Measurements from ENCODE around the gene SESTD1. TPM values are rescaled to one million over a fixed set of nuclear protein-coding genes. Genes with fewer than 3 reads are reported as not detected.

The SESTD1 gene
- total RNA-seq, 1 donor from 2014 or later = 19.4 TPM

GRCh38 chr2:179140571-179140970 lies 124.1 kb downstream of the SESTD1 start:
- no peaks in the 10 kb centered on the region for H3K27me3 ChIP-seq (ENCODE audit: insufficient read depth, low read length)
- no peaks in the 10 kb centered on the region for H4K20me1 ChIP-seq (ENCODE audit: insufficient read depth, low read length)
- H3K79me2 ChIP-seq (ENCODE audit: insufficient read depth, low read length) = no peaks in the 10 kb centered on the region
- Mint-ChIP-seq H3K4me3 (ENCODE audit: unreplicated experiment) (no peak overlapping the region), H3K27ac (ENCODE audit: unreplicated experiment) (no peak overlapping the region), H3K36me3 (ENCODE audit: low read depth, unreplicated experiment) (no peaks in the 10 kb centered on the region), H3K4me1 (ENCODE audit: low read depth, unreplicated experiment) (no peaks in the 10 kb centered on the region), H3K9me3 (ENCODE audit: unreplicated experiment) (no peaks in the 10 kb centered on the region), H3K27me3 (ENCODE audit: low read depth, unreplicated experiment) (no peaks in the 10 kb centered on the region)
- H3K36me3 ChIP-seq (ENCODE audit: insufficient read depth, low read length) = peaks cover 7% of the 10 kb centered on the region
- H3K4me1 ChIP-seq (ENCODE audit: insufficient read depth, low read length) = no peaks in the 10 kb centered on the region
- TF ChIP-seq CTCF (IDR thresholded peaks at IDR 0.05; ENCODE audit: insufficient read depth, low read depth, low read length) (no peak), EZH2 (IDR thresholded peaks at IDR 0.05; ENCODE audit: insufficient read depth, low read length) (no peak)
- H2AFZ ChIP-seq (ENCODE audit: low read depth, low read length) = no peak overlapping the region
- FAIRE-seq = no peak
- H3K9me3 ChIP-seq (ENCODE audit: insufficient read depth, low read depth, low read length) = no peaks in the 10 kb centered on the region
- H3K4me2 ChIP-seq (ENCODE audit: low read length) = no peak overlapping the region
- no peak overlapping the region for H3K9ac ChIP-seq (ENCODE audit: low read length)
- no peak overlapping the region for H3K4me3 ChIP-seq (ENCODE audit: insufficient read depth, low read depth, low read length)
- no peak overlapping the region for H3K27ac ChIP-seq (ENCODE audit: low read depth, low read length)
- DNase-seq (ENCODE audit: low read depth) = no peak

GRCh38 chr2:179139506-179139905 lies 125.1 kb downstream of the SESTD1 start:
- no peak overlapping the region for H3K27ac Mint-ChIP-seq (ENCODE audit: unreplicated experiment)
- TF ChIP-seq EZH2 (IDR thresholded peaks at IDR 0.05; ENCODE audit: insufficient read depth, low read length) (no peak), CTCF (IDR thresholded peaks at IDR 0.05; ENCODE audit: insufficient read depth, low read depth, low read length) (no peak)
- Histone ChIP-seq H3K79me2 (ENCODE audit: insufficient read depth, low read length) (no peaks in the 10 kb centered on the region), H3K27me3 (ENCODE audit: insufficient read depth, low read length) (no peaks in the 10 kb centered on the region), H2AFZ (ENCODE audit: low read depth, low read length) (no peak overlapping the region), H3K9me3 (ENCODE audit: insufficient read depth, low read depth, low read length) (no peaks in the 10 kb centered on the region), H3K4me2 (ENCODE audit: low read length) (no peak overlapping the region), H3K4me1 (ENCODE audit: insufficient read depth, low read length) (no peaks in the 10 kb centered on the region), H4K20me1 (ENCODE audit: insufficient read depth, low read length) (no peaks in the 10 kb centered on the region), H3K36me3 (ENCODE audit: insufficient read depth, low read length) (peaks cover 5% of the 10 kb centered on the region), H3K9ac (ENCODE audit: low read length) (no peak overlapping the region), H3K27ac (ENCODE audit: low read depth, low read length) (no peak overlapping the region), H3K4me3 (ENCODE audit: insufficient read depth, low read depth, low read length) (no peak overlapping the region)
- no peaks in the 10 kb centered on the region for H3K9me3 Mint-ChIP-seq (ENCODE audit: unreplicated experiment)
- H3K4me3 Mint-ChIP-seq (ENCODE audit: unreplicated experiment) = no peak overlapping the region
- DNase-seq (ENCODE audit: low read depth) = no peak
- no peaks in the 10 kb centered on the region for H3K27me3 Mint-ChIP-seq (ENCODE audit: low read depth, unreplicated experiment)
- H3K4me1 Mint-ChIP-seq (ENCODE audit: low read depth, unreplicated experiment) = no peaks in the 10 kb centered on the region
- no peak for FAIRE-seq
- no peaks in the 10 kb centered on the region for H3K36me3 Mint-ChIP-seq (ENCODE audit: low read depth, unreplicated experiment)

- no peak overlapping the region for H3K4me2 ChIP-seq (ENCODE audit: low read length)
- no peak for DNase-seq (ENCODE audit: low read depth)
- no peak overlapping the region for H3K4me3 ChIP-seq (ENCODE audit: insufficient read depth, low read depth, low read length)
- H4K20me1 ChIP-seq (ENCODE audit: insufficient read depth, low read length) = no peaks in the 10 kb centered on the region
- no peaks in the 10 kb centered on the region for H3K27me3 ChIP-seq (ENCODE audit: insufficient read depth, low read length)
- no peaks in the 10 kb centered on the region for H3K27me3 Mint-ChIP-seq (ENCODE audit: low read depth, unreplicated experiment)
- no peak overlapping the region for H3K27ac ChIP-seq (ENCODE audit: low read depth, low read length)
- no peaks in the 10 kb centered on the region for H3K9me3 ChIP-seq (ENCODE audit: insufficient read depth, low read depth, low read length)
- H3K4me1 ChIP-seq (ENCODE audit: insufficient read depth, low read length) = no peaks in the 10 kb centered on the region
- H3K4me3 Mint-ChIP-seq (ENCODE audit: unreplicated experiment) = no peak overlapping the region
- no peak overlapping the region for H2AFZ ChIP-seq (ENCODE audit: low read depth, low read length)
- no peaks in the 10 kb centered on the region for H3K9me3 Mint-ChIP-seq (ENCODE audit: unreplicated experiment)
- no peak overlapping the region for H3K9ac ChIP-seq (ENCODE audit: low read length)
- no peaks in the 10 kb centered on the region for H3K4me1 Mint-ChIP-seq (ENCODE audit: low read depth, unreplicated experiment)
- no peaks in the 10 kb centered on the region for H3K79me2 ChIP-seq (ENCODE audit: insufficient read depth, low read length)
- H3K27ac Mint-ChIP-seq (ENCODE audit: unreplicated experiment) = no peak overlapping the region
- no peak for FAIRE-seq
- no peaks in the 10 kb centered on the region for H3K36me3 Mint-ChIP-seq (ENCODE audit: low read depth, unreplicated experiment)
- H3K36me3 ChIP-seq (ENCODE audit: insufficient read depth, low read length) = peaks cover 5% of the 10 kb centered on the region
- TF ChIP-seq EZH2 (IDR thresholded peaks at IDR 0.05; ENCODE audit: insufficient read depth, low read length) (no peak), CTCF (IDR thresholded peaks at IDR 0.05; ENCODE audit: insufficient read depth, low read depth, low read length) (no peak)
Measured at GRCh38 chr2:179137200-179137759, 127.4 kb downstream of the SESTD1 start.
